Mesendoderm (in vitro differentiated cells): ENCODE data around the gene MESP1.
A peak's percentile ranks its signal among the peaks of the same experiment; 100 is the strongest.

ENCODE experiments used
- DNase-seq: peaks from one replicate; pipeline ENCODE4 v3.0.0; 2013
- H2AK5ac ChIP-seq: 2 replicates; pipeline ENCODE4 v1.6.1; 2013; ENCODE audit warnings: low read length, inconsistent platforms
- H2BK120ac ChIP-seq: 2 replicates; pipeline ENCODE4 v1.6.1; 2013; ENCODE audit warnings: low read depth, mild to moderate bottlenecking, low read length, moderate library complexity, mixed read lengths
- H2BK15ac ChIP-seq: replicated peaks from 2 replicates; pipeline ENCODE4 v1.6.1; 2013; ENCODE audit warnings: low read depth, mild to moderate bottlenecking, moderate library complexity
- H2BK5ac ChIP-seq: 2 replicates; pipeline ENCODE4 v1.6.1; 2013; ENCODE audit warnings: low read length, inconsistent platforms
- H3K18ac ChIP-seq: 2 replicates; pipeline ENCODE4 v1.6.1; 2013; ENCODE audit warnings: mild to moderate bottlenecking, low read length, mixed read lengths
- H3K23ac ChIP-seq: one replicate; pipeline ENCODE4 v1.6.1; 2013; ENCODE audit warnings: low read length
- H3K27ac ChIP-seq: 2 replicates; pipeline ENCODE4 v1.5.1; 2013; ENCODE audit warnings: low read depth, mild to moderate bottlenecking, inconsistent platforms, low read length, moderate library complexity
- H3K27me3 ChIP-seq: 2 replicates; pipeline ENCODE4 v1.6.1; 2013; ENCODE audit warnings: low read length, control low read depth, mild to moderate bottlenecking, inconsistent platforms; ENCODE audit not compliant: insufficient read depth, poor library complexity
- H3K36me3 ChIP-seq: 2 replicates; pipeline ENCODE4 v1.6.1; 2013; ENCODE audit warnings: low read length, inconsistent platforms; ENCODE audit not compliant: control insufficient read depth, insufficient read depth
- H3K4ac ChIP-seq: one replicate; pipeline ENCODE4 v1.6.1; 2013; ENCODE audit warnings: low read depth, mild to moderate bottlenecking, low read length, moderate library complexity
- H3K4me1 ChIP-seq: 2 replicates; pipeline ENCODE4 v1.6.1; 2013; ENCODE audit warnings: low read depth, low read length, inconsistent platforms; ENCODE audit not compliant: control insufficient read depth
- H3K4me2 ChIP-seq: 2 replicates; pipeline ENCODE4 v1.6.1; 2013; ENCODE audit warnings: low read length
- H3K4me3 ChIP-seq: 2 replicates; pipeline ENCODE4 v1.5.1; 2013; ENCODE audit warnings: mild to moderate bottlenecking, low read length
- H3K56ac ChIP-seq: one replicate; pipeline ENCODE4 v1.6.1; 2013; ENCODE audit warnings: low read length
- H3K79me1 ChIP-seq: 2 replicates; pipeline ENCODE4 v1.6.1; 2013; ENCODE audit warnings: low read length, inconsistent platforms
- H3K79me2 ChIP-seq: 2 replicates; pipeline ENCODE4 v1.6.1; 2013; ENCODE audit warnings: mild to moderate bottlenecking, low read length; ENCODE audit not compliant: control insufficient read depth, insufficient read depth
- H3K9ac ChIP-seq: 2 replicates; pipeline ENCODE4 v1.6.1; 2013; ENCODE audit warnings: low read length, inconsistent platforms
- H4K5ac ChIP-seq: one replicate; pipeline ENCODE4 v1.6.1; 2013; ENCODE audit warnings: low read length
- H4K8ac ChIP-seq: one replicate; pipeline ENCODE4 v1.6.1; 2013; ENCODE audit warnings: low read depth, mild to moderate bottlenecking, control low read depth, low read length, moderate library complexity
- WGBS: extraction: QIAGEN DNeasy Blood & Tissue Kit; methylation state at CpG from one replicate; pipeline ENCODE4 v1.1.7; 2013; ENCODE audit warnings: low lambda C conversion rate, missing lambda C conversion rate; ENCODE audit not compliant: insufficient coverage; ENCODE audit errors: extremely low coverage; 5-methylcytosine and 5-hydroxymethylcytosine counted together

MESP1 gene

DNA sequence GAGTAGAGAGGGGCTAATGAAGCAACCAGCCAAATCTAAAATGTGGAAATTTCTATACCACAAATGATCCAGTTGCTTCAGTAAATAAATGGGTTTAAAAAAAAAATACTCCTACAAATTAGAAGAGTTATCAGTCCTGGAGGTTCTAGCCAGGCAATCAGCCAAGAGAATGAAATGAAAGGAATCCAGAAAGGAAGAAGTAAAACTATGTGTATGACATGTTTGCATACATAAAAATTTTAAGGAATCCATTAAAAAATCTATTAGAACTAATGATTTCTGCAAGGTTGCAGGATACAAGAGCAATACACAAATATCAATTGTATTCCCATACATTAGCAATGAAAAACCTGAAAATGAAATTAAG, 34.7 kb upstream of the MESP1 start:
- Histone ChIP-seq H3K9ac (no peak overlapping the region), H4K5ac (no peak overlapping the region), H3K23ac (no peak overlapping the region), H2BK15ac (no peak overlapping the region), H3K4me2 (no peak overlapping the region), H4K8ac (no peak overlapping the region), H2BK5ac (no peak overlapping the region), H3K27me3 (no peaks in the 10 kb centered on the region), H3K18ac (no peak overlapping the region), H2BK120ac (no peak overlapping the region), H2AK5ac (no peak overlapping the region), H3K4ac (no peak overlapping the region), H3K79me1 (no peaks in the 10 kb centered on the region), H3K56ac (no peak overlapping the region), H3K79me2 (no peaks in the 10 kb centered on the region), H3K4me3 (no peak overlapping the region), H3K4me1 (peaks cover 21% of the 10 kb centered on the region), H3K27ac (no peak overlapping the region), H3K36me3 (no peaks in the 10 kb centered on the region)
- DNase-seq, result no peak

DNA sequence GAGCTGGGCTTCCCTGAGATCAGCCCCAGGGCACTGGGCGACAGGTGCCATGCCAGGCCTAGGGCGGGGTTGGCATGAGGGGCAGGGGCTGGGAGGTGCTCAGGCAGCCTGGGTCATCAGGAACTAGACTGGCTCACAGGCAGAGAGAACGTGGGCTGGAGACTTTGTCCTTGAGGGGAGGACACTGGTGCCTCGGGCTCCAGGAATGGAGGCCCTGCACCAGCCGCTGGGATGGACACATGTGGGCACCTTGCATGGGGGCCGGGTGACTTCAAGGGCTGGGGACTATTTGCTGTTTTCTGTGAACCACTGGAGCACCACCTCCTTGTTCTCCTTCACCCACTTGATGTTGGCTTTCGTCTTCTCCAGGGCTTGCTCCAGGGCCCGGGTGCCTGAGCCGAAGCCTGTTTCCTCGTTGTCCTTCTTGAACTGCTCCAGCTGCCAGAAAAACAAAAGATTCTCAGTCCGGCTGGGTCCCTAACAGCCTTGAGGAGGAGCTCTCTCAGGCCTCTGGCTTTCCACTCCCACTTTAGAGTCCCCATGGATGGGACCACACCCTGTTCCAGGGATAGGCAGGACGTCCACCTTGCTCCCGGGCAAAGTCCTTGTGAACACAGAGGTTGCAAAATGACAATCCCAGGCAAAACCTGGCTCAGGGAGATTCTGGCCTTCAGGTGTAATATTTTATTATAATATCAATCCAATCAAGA, 34.2 kb upstream of the MESP1 start:
- H3K23ac ChIP-seq, result no peak overlapping the region
- H3K79me2 ChIP-seq, result no peaks in the 10 kb centered on the region
- no peak overlapping the region for H2BK15ac ChIP-seq
- no peak for DNase-seq
- no peaks in the 10 kb centered on the region for H3K36me3 ChIP-seq
- no peak overlapping the region for H4K5ac ChIP-seq
- H3K27ac ChIP-seq, result no peak overlapping the region
- peak overlapping the region; percentile 20 for H3K56ac ChIP-seq
- no peak overlapping the region for H3K9ac ChIP-seq
- no peaks in the 10 kb centered on the region for H3K79me1 ChIP-seq
- no peaks in the 10 kb centered on the region for H3K27me3 ChIP-seq
- peaks cover 22% of the 10 kb centered on the region for H3K4me1 ChIP-seq
- no CpG with 5 or more reads among the region's 13 CpGs for WGBS
- H3K18ac ChIP-seq, result peak overlapping the region; percentile 52
- H2AK5ac ChIP-seq, result no peak overlapping the region
- no peak overlapping the region for H3K4me2 ChIP-seq
- H3K4ac ChIP-seq, result no peak overlapping the region
- no peak overlapping the region for H3K4me3 ChIP-seq
- H2BK5ac ChIP-seq, result no peak overlapping the region
- no peak overlapping the region for H2BK120ac ChIP-seq
- H4K8ac ChIP-seq, result no peak overlapping the region

DNA sequence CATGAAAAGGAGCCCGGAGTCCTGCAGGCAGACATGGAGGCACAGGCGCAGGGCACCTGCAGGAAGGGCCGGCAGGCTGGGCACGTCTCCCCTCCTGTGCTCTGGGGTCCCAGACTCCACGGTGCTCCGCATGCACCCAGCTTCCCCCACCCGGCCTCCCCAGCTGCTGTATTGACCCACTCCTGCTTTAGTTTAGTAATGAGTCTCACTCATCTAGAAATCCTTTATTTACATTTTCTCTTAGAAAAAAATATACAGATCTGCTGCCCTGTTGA, 33.6 kb upstream of the MESP1 start:
- H3K23ac ChIP-seq, result no peak overlapping the region
- no peak overlapping the region for H2BK5ac ChIP-seq
- H3K36me3 ChIP-seq, result no peaks in the 10 kb centered on the region
- peak overlapping the region; percentile 19 for H3K18ac ChIP-seq
- peaks cover 22% of the 10 kb centered on the region for H3K4me1 ChIP-seq
- H3K4me3 ChIP-seq, result no peak overlapping the region
- no peak for DNase-seq
- no peak overlapping the region for H3K9ac ChIP-seq
- H2BK15ac ChIP-seq, result no peak overlapping the region
- peak overlapping the region; percentile 90 for H3K56ac ChIP-seq
- no CpG with 5 or more reads among the region's 7 CpGs for WGBS
- H2AK5ac ChIP-seq, result peak overlapping the region; percentile 97
- no peaks in the 10 kb centered on the region for H3K79me2 ChIP-seq
- H3K4me2 ChIP-seq, result no peak overlapping the region
- no peak overlapping the region for H2BK120ac ChIP-seq
- no peak overlapping the region for H4K5ac ChIP-seq
- H3K27me3 ChIP-seq, result no peaks in the 10 kb centered on the region
- H3K4ac ChIP-seq, result peak overlapping the region; percentile 58
- H3K79me1 ChIP-seq, result no peaks in the 10 kb centered on the region
- no peak overlapping the region for H3K27ac ChIP-seq
- H4K8ac ChIP-seq, result no peak overlapping the region

DNA sequence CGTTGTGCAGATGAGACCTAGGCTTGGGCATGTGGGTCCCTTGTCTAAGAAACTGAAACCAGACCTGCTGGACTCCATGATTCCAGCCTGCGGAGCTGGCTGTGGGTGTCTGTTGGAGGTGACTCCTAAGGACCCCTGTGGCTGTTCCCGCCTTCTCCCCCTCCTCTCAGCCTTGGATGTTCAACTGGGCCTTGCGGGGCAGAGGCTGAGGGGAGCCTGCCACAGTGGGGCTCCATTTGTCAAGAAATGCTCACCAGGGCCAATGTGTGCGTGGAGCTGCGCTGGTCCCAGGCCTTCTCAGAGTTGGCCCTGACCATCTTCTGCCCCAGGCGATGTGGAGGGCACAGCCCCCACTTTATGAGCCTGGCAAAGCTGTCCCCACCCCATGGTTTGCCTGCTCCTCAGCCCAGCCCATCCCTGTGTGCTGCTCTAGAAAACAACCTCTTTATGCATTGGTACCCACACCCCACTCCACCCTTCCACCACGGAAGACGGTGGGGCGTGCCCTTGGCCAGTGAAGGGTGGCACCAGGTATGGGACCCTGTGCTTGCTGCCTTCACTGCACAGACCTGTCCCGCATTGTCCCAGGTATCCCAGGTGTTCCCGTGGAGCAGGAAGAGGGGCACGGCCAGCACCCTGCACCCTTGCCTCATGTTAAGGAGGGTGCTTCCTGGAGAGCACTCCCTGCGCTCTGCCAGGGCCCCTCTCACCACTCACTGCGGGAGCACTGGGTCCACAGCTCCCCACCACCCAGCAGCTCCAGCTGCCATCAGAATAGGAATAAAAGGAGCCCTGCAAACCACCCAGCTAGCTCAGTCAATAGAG, 33.0 kb upstream of the MESP1 start:
- H3K18ac ChIP-seq, result peak overlapping the region; percentile 19
- H4K8ac ChIP-seq, result no peak overlapping the region
- H4K5ac ChIP-seq, result no peak overlapping the region
- peaks cover 22% of the 10 kb centered on the region for H3K4me1 ChIP-seq
- no peaks in the 10 kb centered on the region for H3K79me1 ChIP-seq
- H2AK5ac ChIP-seq, result peak overlapping the region; percentile 97
- peak overlapping the region; percentile 18 for H3K9ac ChIP-seq
- DNase-seq, result no peak
- peak overlapping the region; percentile 90 for H3K56ac ChIP-seq
- H3K23ac ChIP-seq, result no peak overlapping the region
- H2BK15ac ChIP-seq, result no peak overlapping the region
- WGBS, result no CpG with 5 or more reads among the region's 15 CpGs
- H3K4me2 ChIP-seq, result no peak overlapping the region
- no peaks in the 10 kb centered on the region for H3K36me3 ChIP-seq
- H2BK120ac ChIP-seq, result no peak overlapping the region
- H2BK5ac ChIP-seq, result peak overlapping the region; percentile 99
- peak overlapping the region; percentile 58 for H3K4ac ChIP-seq
- H3K79me2 ChIP-seq, result no peaks in the 10 kb centered on the region
- H3K27ac ChIP-seq, result peak overlapping the region; percentile 13
- no peak overlapping the region for H3K4me3 ChIP-seq
- no peaks in the 10 kb centered on the region for H3K27me3 ChIP-seq

DNA sequence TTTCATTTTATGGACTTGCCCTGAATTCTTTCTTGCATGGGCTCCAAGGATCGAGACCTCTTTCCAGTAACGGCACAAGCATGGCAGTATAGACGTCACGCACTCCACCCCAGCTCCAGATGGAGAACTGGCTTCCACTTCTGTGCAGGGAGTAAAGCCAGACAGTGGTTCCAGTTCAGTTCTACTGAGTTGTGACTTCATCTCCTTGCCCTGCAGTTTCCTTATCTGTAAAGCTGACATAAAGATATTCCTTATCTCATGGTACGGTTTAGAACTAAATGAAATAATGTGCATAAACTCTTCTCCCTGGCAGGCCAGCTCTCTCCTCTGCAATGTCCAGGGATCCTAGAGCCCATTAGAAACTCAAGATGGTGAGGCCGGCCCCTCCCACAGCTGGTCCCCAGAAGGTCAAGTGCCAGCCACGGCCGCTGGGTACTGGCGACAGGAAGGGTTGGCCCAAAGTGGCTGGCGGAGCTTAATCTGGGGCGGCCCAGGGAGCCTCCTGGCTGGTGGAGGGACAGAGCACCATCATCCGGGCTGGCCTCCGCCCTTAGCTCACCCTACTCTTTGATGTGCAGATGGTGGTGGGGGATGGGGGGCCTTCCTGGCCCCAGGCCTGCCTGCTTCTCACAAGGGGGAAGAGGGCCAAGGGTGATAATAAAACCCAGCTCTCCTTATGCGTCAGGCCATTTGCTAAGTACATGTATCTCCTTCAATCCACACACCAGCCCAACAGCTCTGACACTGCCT, 32.2 kb upstream of the MESP1 start:
- no peak overlapping the region for H4K5ac ChIP-seq
- H2BK15ac ChIP-seq, result no peak overlapping the region
- H4K8ac ChIP-seq, result no peak overlapping the region
- H3K4me1 ChIP-seq, result peaks cover 22% of the 10 kb centered on the region
- H3K4me2 ChIP-seq, result peak overlapping the region; percentile 20
- H3K27ac ChIP-seq, result peak overlapping the region; percentile 22
- peak overlapping the region; percentile 90 for H3K56ac ChIP-seq
- H3K4ac ChIP-seq, result peak overlapping the region; percentile 58
- no peak overlapping the region for H3K4me3 ChIP-seq
- H2AK5ac ChIP-seq, result peak overlapping the region; percentile 100
- no peak overlapping the region for H3K23ac ChIP-seq
- DNase-seq, result peak; percentile 97
- H3K36me3 ChIP-seq, result no peaks in the 10 kb centered on the region
- H3K79me2 ChIP-seq, result no peaks in the 10 kb centered on the region
- no peak overlapping the region for H2BK120ac ChIP-seq
- H2BK5ac ChIP-seq, result peak overlapping the region; percentile 99
- H3K27me3 ChIP-seq, result no peaks in the 10 kb centered on the region
- WGBS, result no CpG with 5 or more reads among the region's 14 CpGs
- H3K9ac ChIP-seq, result peak overlapping the region; percentile 44
- peak overlapping the region; percentile 28 for H3K18ac ChIP-seq
- H3K79me1 ChIP-seq, result no peaks in the 10 kb centered on the region
